Body of pancreas (tissue), 4 donors: ENCODE measurements around the gene RBM8A. TPM values are rescaled to one million over a fixed set of nuclear protein-coding genes. Genes with fewer than 3 reads are reported as not detected.

Source experiments
- ATAC-seq: fragments of 150-250 bp; one replicate; pipeline ENCODE4 v1.9.1; 2016
- DNase-seq, 4 donors: peaks; one replicate each; pipeline ENCODE4 v3.0.0-alpha.2; 2019
- H3K27ac ChIP-seq, 4 donors: fragments of 200-600 bp; sonication (generic); 1 replicate in 3 of 4; 2 replicates in 1 of 4; pipeline versions ENCODE4 v1.5.1 to v1.6.1; 2016 to 2019; ENCODE audit warnings: mild to moderate bottlenecking in 1 of 4, mixed read lengths in 1 of 4, moderate library complexity in 1 of 4
- H3K27me3 ChIP-seq, 2 donors: fragments of 200-600 bp; sonication (generic); one replicate each; pipeline ENCODE4 v1.6.0; 2016; ENCODE audit warnings: mild to moderate bottlenecking in 1 of 2
- H3K36me3 ChIP-seq, 2 donors: fragments of 200-600 bp; sonication (generic); replicated peaks in 1 of 2; 2 replicates each; pipeline ENCODE4 v1.5.1; 2016; ENCODE audit warnings: low read depth in 2 of 2; ENCODE audit not compliant: insufficient read depth in 1 of 2
- H3K4me1 ChIP-seq: fragments of 200-600 bp; sonication (generic); one replicate; pipeline ENCODE4 v1.6.0; 2016
- H3K4me3 ChIP-seq, 2 donors: fragments of 200-600 bp; sonication (generic); 1 replicate in 1 of 2; 2 replicates in 1 of 2; pipeline ENCODE4 v1.5.1; 2016 to 2019
- H3K9me3 ChIP-seq, 3 donors: fragments of 200-600 bp; sonication (generic); 1 replicate in 2 of 3; 2 replicates in 1 of 3; pipeline ENCODE4 v1.5.1; 2016
- CTCF ChIP-seq, 7 experiments: fragments of 450-650 bp in 4 of 7; fragments of 200-600 bp in 3 of 7; sonication (generic) in 3 of 7; IDR thresholded peaks; one replicate each; pipeline ENCODE4 v1.5.1; 2016 to 2019; ENCODE audit warnings: antibody characterized with exemption in 7 of 7
- POLR2A ChIP-seq, 3 donors: fragments of 450-650 bp; IDR thresholded peaks; one replicate each; pipeline ENCODE4 v1.6.1; 2016; ENCODE audit warnings: antibody characterized with exemption in 3 of 3, mild to moderate bottlenecking in 2 of 3
- WGBS, 2 donors: methylation state at CpG; one replicate each; pipeline ENCODE4 v1.1.5; 2017; 5-methylcytosine and 5-hydroxymethylcytosine counted together
- intact Hi-C: fragments of 100-400 bp; cut with DNase I; formaldehyde crosslinking; loops from one replicate; pipeline ENCODE4 v1.15.1; 2023
- total RNA-seq, 2 donors: library from RNA; depleted of rRNA; stranded (reverse); fragments of >200 nt; gene quantifications; one replicate each; pipeline ENCODE4 v1.1.0, GENCODE V29; 2016

RBM8A gene
- total RNA-seq, 2 donors from 2014 or later: 47.2 to 70.2 TPM

DNA sequence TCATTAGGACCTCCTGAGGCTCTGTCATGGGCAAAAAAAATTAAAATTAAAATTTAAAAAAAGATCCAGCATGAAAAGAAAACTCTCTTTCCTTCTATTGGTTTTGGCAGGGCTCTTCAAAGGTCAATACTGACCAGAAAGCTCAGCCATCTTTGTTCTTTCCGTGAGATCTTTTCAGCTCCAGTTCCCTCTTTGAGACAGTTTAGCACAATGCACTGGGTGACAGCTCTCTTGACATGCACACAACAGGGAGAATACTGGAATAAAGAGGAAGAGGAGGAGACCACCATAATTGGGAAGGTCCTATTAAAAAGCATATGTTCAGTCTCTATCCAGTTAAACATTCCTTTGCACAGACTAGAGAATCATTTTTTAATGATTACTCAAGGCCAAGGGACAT, 24.2 kb upstream of the RBM8A start:
- peaks cover 24% of the 10 kb centered on the region for H3K4me1 ChIP-seq

DNA sequence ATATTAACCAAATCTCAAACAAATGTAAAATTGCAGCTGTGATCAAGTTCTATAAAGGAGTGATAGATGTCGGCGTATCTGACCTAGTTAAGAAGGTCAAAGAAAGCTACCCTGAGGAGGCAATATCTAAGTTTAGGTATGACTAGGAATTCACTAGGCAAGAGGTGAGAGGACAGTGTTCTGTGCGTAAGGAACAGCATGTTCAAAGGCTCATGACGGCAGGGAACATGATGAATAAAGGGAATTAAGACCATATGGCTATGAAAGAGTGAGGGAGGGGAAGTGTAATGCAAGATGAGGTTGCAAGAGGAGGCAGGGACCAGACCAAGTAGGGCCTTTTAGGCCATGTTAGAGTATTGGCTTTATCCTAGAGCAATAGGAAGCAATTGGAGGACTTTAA, 21.9 kb upstream of the RBM8A start:
- ATAC-seq: no peak
- no peak overlapping the region for H3K4me3 ChIP-seq
- intact Hi-C loops: no loop called here

More for the DNA sequence above, 24.2 kb upstream of the RBM8A start:
- H3K27me3 ChIP-seq: no peaks in the 10 kb centered on the region
- intact Hi-C loops: no loop called here
- no peak for DNase-seq
- H3K4me3 ChIP-seq: no peak overlapping the region
- ATAC-seq: no peak
- H3K9me3 ChIP-seq: no peaks in the 10 kb centered on the region
- WGBS, 2 donors: 61 to 74% methylated on average over 1 of the region's 1 CpG
- TF ChIP-seq POLR2A (IDR thresholded peaks at IDR 0.05): no peak
- TF ChIP-seq CTCF (IDR thresholded peaks at IDR 0.05): no peak
- H3K27ac ChIP-seq: no peak overlapping the region
- no peaks in the 10 kb centered on the region for H3K36me3 ChIP-seq

DNA sequence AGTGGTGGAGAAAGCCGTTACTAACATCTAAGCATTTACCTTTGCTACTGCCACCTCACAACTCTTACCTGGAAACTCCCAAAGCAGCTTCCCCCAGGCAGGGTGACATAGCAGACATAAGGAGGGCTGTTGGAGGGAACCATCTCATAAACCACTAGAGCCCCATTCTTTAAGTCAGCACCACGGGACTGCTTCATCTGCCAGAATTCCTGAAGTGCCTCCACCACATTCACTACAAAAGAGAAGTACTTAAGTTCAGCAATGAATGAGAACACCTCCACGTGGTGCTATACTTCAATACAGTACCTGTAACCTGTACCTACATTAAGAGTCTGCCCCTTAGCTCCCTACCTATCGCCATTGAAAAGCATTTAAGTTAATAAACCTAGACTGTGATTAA, 20.3 kb upstream of the RBM8A start:
- no peak for ATAC-seq
- TF ChIP-seq POLR2A (IDR thresholded peaks at IDR 0.05) (no peak), CTCF (IDR thresholded peaks at IDR 0.05) (no peak)
- 75 to 84% methylated on average over 4 of the region's 4 CpGs for WGBS, 2 donors
- Histone ChIP-seq H3K27ac (no peak overlapping the region), H3K27me3 (no peaks in the 10 kb centered on the region), H3K36me3 (no peaks in the 10 kb centered on the region), H3K9me3 (no peaks in the 10 kb centered on the region), H3K4me3 (no peak overlapping the region), H3K4me1 (no peaks in the 10 kb centered on the region)
- intact Hi-C loops: no loop called here
- DNase-seq: no peak

More for the DNA sequence above, 21.9 kb upstream of the RBM8A start:
- H3K27me3 ChIP-seq: no peaks in the 10 kb centered on the region
- H3K27ac ChIP-seq: no peak overlapping the region
- no peaks in the 10 kb centered on the region for H3K36me3 ChIP-seq
- H3K9me3 ChIP-seq: no peaks in the 10 kb centered on the region
- WGBS, 2 donors: 90 to 91% methylated on average over 4 of the region's 4 CpGs
- no peak for TF ChIP-seq CTCF (IDR thresholded peaks at IDR 0.05)
- no peak for TF ChIP-seq POLR2A (IDR thresholded peaks at IDR 0.05)
- DNase-seq: no peak
- peaks cover 3% of the 10 kb centered on the region for H3K4me1 ChIP-seq

GRCh38 chr1:145946477-145946986, 19.2 kb upstream of the RBM8A start:
- DNase-seq: no peak
- Histone ChIP-seq H3K36me3 (no peaks in the 10 kb centered on the region), H3K4me3 (no peak overlapping the region), H3K9me3 (no peaks in the 10 kb centered on the region), H3K27ac (no peak overlapping the region), H3K27me3 (no peaks in the 10 kb centered on the region), H3K4me1 (no peaks in the 10 kb centered on the region)
- no peak for ATAC-seq
- 88 to 91% methylated on average over 4 of the region's 4 CpGs for WGBS, 2 donors
- no peak for TF ChIP-seq CTCF (IDR thresholded peaks at IDR 0.05)
- no peak for TF ChIP-seq POLR2A (IDR thresholded peaks at IDR 0.05)
- intact Hi-C loops: no loop called here

- no peaks in the 10 kb centered on the region for H3K36me3 ChIP-seq
- no peak overlapping the region for H3K4me3 ChIP-seq
- intact Hi-C loops: no loop called here
- DNase-seq (no peak), ATAC-seq (no peak)
- no peaks in the 10 kb centered on the region for H3K27me3 ChIP-seq
- TF ChIP-seq CTCF (IDR thresholded peaks at IDR 0.05) (no peak), POLR2A (IDR thresholded peaks at IDR 0.05) (no peak)
- WGBS, 2 donors: 90 to 100% methylated on average over 2 to 3 of the region's 3 CpGs
- H3K4me1 ChIP-seq: no peaks in the 10 kb centered on the region
- no peak overlapping the region for H3K27ac ChIP-seq
- no peaks in the 10 kb centered on the region for H3K9me3 ChIP-seq
Measured at GRCh38 chr1:145944532-145944931, 17.2 kb upstream of the RBM8A start.
